ENCODE results near the gene FAM3B.

Gene FAM3B

GRCh38 chr21:41321211-41321907 lies 4.8 kb downstream of the FAM3B start:
- peak; percentile 40 for DNase-seq

GRCh38 chr21:41321908-41322495 lies 5.4 kb downstream of the FAM3B start:
- no peak for DNase-seq

- DNase-seq: no peak
Observed at GRCh38 chr21:41322496-41323382, 6.1 kb downstream of the FAM3B start.

GRCh38 chr21:41325138-41325912 lies 8.7 kb downstream of the FAM3B start:
- DNase-seq: no peak

GRCh38 chr21:41326414-41327080 lies 9.9 kb downstream of the FAM3B start:
- DNase-seq: no peak

- no peak for DNase-seq
Observed at GRCh38 chr21:41327753-41328152, 11.2 kb downstream of the FAM3B start.

- no peak for DNase-seq
Observed at GRCh38 chr21:41328660-41329607, 12.3 kb downstream of the FAM3B start.

GRCh38 chr21:41333752-41334151 lies 17.2 kb downstream of the FAM3B start:
- DNase-seq: no peak

GRCh38 chr21:41337515-41337914 lies 20.9 kb downstream of the FAM3B start:
- no peak for DNase-seq

- DNase-seq: no peak
Observed at GRCh38 chr21:41338455-41338854, 21.9 kb downstream of the FAM3B start.

GRCh38 chr21:41342035-41342434 lies 25.4 kb downstream of the FAM3B start:
- DNase-seq: no peak

- no peak for DNase-seq
Observed at GRCh38 chr21:41344146-41344545, 27.5 kb downstream of the FAM3B start.

GRCh38 chr21:41345356-41345755 lies 28.8 kb downstream of the FAM3B start:
- no peak for DNase-seq

- DNase-seq: no peak
Observed at GRCh38 chr21:41345934-41346685, 29.5 kb downstream of the FAM3B start.

GRCh38 chr21:41346758-41347157 lies 30.2 kb downstream of the FAM3B start:
- no peak for DNase-seq

- no peak for DNase-seq
Observed at GRCh38 chr21:41348434-41348833, 31.8 kb downstream of the FAM3B start.

- DNase-seq: no peak
Observed at GRCh38 chr21:41349126-41349525, 32.5 kb downstream of the FAM3B start.

- DNase-seq: no peak
Observed at GRCh38 chr21:41349619-41350390, 33.2 kb downstream of the FAM3B start.

GRCh38 chr21:41350436-41351155 lies 34.0 kb downstream of the FAM3B start:
- DNase-seq: no peak

Data from NCI-H1092 (cell line).